Measurements from ENCODE around the gene KRTAP10-11.

Gene KRTAP10-11

GRCh38 chr21:44695184-44695583 is 49.0 kb downstream of the KRTAP10-11 start:
- Histone ChIP-seq H3K27me3 (ENCODE audit: control insufficient read depth, insufficient read depth, low read length) (no peaks in the 10 kb centered on the region), H2AFZ (no peak overlapping the region), H3K4me3 (ENCODE audit: low read depth, low read length) (no peak overlapping the region), H3K36me3 (ENCODE audit: control insufficient read depth, insufficient read depth, low read length) (no peaks in the 10 kb centered on the region), H3K4me2 (ENCODE audit: low read length) (no peak overlapping the region), H3K79me2 (no peaks in the 10 kb centered on the region), H3K9me3 (ENCODE audit: control insufficient read depth, low read length) (no peaks in the 10 kb centered on the region), H3K9ac (no peak overlapping the region), H3K27ac (no peak overlapping the region), H3K4me1 (no peaks in the 10 kb centered on the region)
- TF ChIP-seq, protein P1, sequence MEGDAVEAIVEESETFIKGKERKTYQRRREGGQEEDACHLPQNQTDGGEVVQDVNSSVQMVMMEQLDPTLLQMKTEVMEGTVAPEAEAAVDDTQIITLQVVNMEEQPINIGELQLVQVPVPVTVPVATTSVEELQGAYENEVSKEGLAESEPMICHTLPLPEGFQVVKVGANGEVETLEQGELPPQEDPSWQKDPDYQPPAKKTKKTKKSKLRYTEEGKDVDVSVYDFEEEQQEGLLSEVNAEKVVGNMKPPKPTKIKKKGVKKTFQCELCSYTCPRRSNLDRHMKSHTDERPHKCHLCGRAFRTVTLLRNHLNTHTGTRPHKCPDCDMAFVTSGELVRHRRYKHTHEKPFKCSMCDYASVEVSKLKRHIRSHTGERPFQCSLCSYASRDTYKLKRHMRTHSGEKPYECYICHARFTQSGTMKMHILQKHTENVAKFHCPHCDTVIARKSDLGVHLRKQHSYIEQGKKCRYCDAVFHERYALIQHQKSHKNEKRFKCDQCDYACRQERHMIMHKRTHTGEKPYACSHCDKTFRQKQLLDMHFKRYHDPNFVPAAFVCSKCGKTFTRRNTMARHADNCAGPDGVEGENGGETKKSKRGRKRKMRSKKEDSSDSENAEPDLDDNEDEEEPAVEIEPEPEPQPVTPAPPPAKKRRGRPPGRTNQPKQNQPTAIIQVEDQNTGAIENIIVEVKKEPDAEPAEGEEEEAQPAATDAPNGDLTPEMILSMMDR (IDR thresholded peaks at IDR 0.05), result no peak

GRCh38 chr21:44695641-44696040 is 49.4 kb downstream of the KRTAP10-11 start:
- Histone ChIP-seq H3K4me1 (no peaks in the 10 kb centered on the region), H3K4me2 (ENCODE audit: low read length) (no peak overlapping the region), H2AFZ (no peak overlapping the region), H3K9me3 (ENCODE audit: control insufficient read depth, low read length) (no peaks in the 10 kb centered on the region), H3K9ac (no peak overlapping the region), H3K27ac (no peak overlapping the region), H3K27me3 (ENCODE audit: control insufficient read depth, insufficient read depth, low read length) (no peaks in the 10 kb centered on the region), H3K4me3 (ENCODE audit: low read depth, low read length) (no peak overlapping the region), H3K79me2 (no peaks in the 10 kb centered on the region), H3K36me3 (ENCODE audit: control insufficient read depth, insufficient read depth, low read length) (no peaks in the 10 kb centered on the region)
- TF ChIP-seq, protein P1 (IDR thresholded peaks at IDR 0.05), result no peak

DNA sequence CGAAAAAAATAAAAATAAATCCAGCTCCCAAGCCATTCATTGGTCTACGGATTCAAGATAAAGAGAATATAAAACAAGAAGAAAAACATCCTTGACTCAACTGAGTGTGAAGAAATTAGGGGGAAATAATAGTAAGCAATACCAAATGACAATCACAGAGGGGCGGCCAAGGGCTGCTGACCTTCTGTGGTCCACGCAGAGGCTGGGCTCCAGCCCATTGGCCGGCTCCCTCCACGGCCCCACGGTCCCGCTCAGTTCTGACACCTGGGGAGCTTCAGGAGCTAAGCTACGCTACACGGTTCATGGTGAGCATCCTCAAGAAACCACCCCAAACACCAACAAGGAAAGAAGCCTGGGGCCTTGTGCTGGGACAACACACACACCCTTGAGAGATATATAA is 50.4 kb downstream of the KRTAP10-11 start:
- no peak overlapping the region for H2AFZ ChIP-seq
- TF ChIP-seq, protein P1 (IDR thresholded peaks at IDR 0.05), result no peak

More for the DNA sequence above, 50.4 kb downstream of the KRTAP10-11 start:
- Histone ChIP-seq H3K79me2 (no peaks in the 10 kb centered on the region), H3K4me3 (ENCODE audit: low read depth, low read length) (no peak overlapping the region), H3K9ac (no peak overlapping the region), H3K9me3 (ENCODE audit: control insufficient read depth, low read length) (no peaks in the 10 kb centered on the region), H3K27me3 (ENCODE audit: control insufficient read depth, insufficient read depth, low read length) (no peaks in the 10 kb centered on the region), H3K36me3 (ENCODE audit: control insufficient read depth, insufficient read depth, low read length) (no peaks in the 10 kb centered on the region), H3K4me1 (no peaks in the 10 kb centered on the region), H3K27ac (no peak overlapping the region), H3K4me2 (ENCODE audit: low read length) (no peak overlapping the region)

All from parathyroid adenoma (tissue), 2 donors.